Neural crest cell (in vitro differentiated cells): ENCODE results near the gene STOM. TPM values are rescaled to one million over a fixed set of nuclear protein-coding genes. Genes with fewer than 3 reads are reported as not detected.

Experiments used
- DNase-seq: peaks from one replicate; pipeline ENCODE4 v3.0.0; 2021; ENCODE audit warnings: low read depth, mixed read lengths, low spot score
- H3K27ac Mint-ChIP-seq: one replicate; pipeline ENCODE4 v1.8.0; 2021; ENCODE audit warnings: mild to moderate bottlenecking, mixed read lengths; ENCODE audit not compliant: unreplicated experiment
- H3K27me3 Mint-ChIP-seq: 2 replicates; pipeline ENCODE4 v1.8.0; 2021; ENCODE audit warnings: low read depth, mild to moderate bottlenecking, mixed read lengths
- H3K36me3 Mint-ChIP-seq: 2 replicates; pipeline ENCODE4 v1.8.0; 2021; ENCODE audit warnings: low read depth, mild to moderate bottlenecking, mixed read lengths
- H3K4me1 Mint-ChIP-seq: 2 replicates; pipeline ENCODE4 v1.8.0; 2021; ENCODE audit warnings: mixed read lengths
- H3K4me3 Mint-ChIP-seq: one replicate; pipeline ENCODE4 v1.8.0; 2021; ENCODE audit warnings: mild to moderate bottlenecking, mixed read lengths
- H3K9me3 Mint-ChIP-seq: 2 replicates; pipeline ENCODE4 v1.8.0; 2021; ENCODE audit warnings: mixed read lengths
- total RNA-seq: library from RNA; stranded (reverse); gene quantifications from 2 replicates; pipeline ENCODE4 v1.2.1, GENCODE V29; 2021
- TF ChIP-seq, protein P1 (sequence below): fragments of 200-600 bp; sonication (generic); conservative IDR thresholded peaks from 2 replicates; pipeline ENCODE4 v1.5.0; 2021; ENCODE audit warnings: antibody characterized with exemption, mild to moderate bottlenecking

Gene STOM
- total RNA-seq, 1 donor from 2014 or later: 8.9 TPM

GRCh38 chr9:121301881-121302286, 68.2 kb downstream of the STOM start:
- no peak for DNase-seq
- Mint-ChIP-seq H3K27ac (no peak overlapping the region), H3K4me3 (no peak overlapping the region), H3K36me3 (no peaks in the 10 kb centered on the region), H3K9me3 (no peaks in the 10 kb centered on the region), H3K4me1 (peaks cover 35% of the 10 kb centered on the region), H3K27me3 (peaks cover 8% of the 10 kb centered on the region)
- TF ChIP-seq, protein P1, sequence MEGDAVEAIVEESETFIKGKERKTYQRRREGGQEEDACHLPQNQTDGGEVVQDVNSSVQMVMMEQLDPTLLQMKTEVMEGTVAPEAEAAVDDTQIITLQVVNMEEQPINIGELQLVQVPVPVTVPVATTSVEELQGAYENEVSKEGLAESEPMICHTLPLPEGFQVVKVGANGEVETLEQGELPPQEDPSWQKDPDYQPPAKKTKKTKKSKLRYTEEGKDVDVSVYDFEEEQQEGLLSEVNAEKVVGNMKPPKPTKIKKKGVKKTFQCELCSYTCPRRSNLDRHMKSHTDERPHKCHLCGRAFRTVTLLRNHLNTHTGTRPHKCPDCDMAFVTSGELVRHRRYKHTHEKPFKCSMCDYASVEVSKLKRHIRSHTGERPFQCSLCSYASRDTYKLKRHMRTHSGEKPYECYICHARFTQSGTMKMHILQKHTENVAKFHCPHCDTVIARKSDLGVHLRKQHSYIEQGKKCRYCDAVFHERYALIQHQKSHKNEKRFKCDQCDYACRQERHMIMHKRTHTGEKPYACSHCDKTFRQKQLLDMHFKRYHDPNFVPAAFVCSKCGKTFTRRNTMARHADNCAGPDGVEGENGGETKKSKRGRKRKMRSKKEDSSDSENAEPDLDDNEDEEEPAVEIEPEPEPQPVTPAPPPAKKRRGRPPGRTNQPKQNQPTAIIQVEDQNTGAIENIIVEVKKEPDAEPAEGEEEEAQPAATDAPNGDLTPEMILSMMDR: no peak

DNA sequence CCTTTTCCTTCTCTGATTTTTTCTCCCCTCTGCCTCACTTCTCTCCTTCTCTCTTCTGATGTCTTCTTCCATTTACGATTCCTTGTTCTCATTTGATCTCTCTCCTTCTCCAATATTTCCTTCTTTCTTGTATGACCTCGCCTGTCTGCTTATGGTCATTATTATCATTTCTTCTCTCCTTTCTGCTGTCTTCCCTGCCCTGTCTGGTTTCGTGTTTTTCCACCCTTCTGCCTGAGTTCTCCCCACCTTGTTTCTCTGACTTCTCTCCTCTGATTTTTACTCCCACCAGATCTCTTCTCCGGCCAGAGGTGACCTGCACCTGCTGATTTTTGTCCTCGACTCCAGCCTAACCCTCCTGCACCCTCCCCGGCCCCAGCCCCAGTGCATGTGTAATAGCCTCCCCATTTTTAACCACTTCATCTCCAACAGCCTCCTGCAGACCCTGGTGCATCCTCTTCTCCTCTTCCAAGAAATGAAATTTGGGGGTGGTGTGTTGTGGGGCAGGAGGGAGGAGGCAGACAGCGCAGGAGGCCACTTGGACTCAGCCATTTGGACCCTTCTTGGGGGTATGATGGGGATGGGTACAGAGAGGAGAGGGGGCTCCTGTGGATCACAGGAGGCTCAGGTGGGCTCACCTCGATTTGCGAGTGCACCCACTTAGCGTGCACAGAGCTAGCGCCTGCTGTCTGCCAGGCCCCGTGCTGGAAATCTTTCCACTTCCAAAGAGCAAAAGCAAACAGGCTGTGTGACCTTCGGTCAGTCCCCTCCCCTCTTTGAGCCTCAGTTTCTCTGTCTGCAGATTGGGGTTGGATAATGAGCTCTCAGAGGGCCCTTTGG, 69.5 kb downstream of the STOM start:
- H3K4me3 Mint-ChIP-seq: peak overlapping the region; percentile 81
- peaks cover 8% of the 10 kb centered on the region for H3K27me3 Mint-ChIP-seq
- no peaks in the 10 kb centered on the region for H3K9me3 Mint-ChIP-seq
- DNase-seq: no peak
- H3K27ac Mint-ChIP-seq: peak overlapping the region; percentile 70
- H3K4me1 Mint-ChIP-seq: peaks cover 39% of the 10 kb centered on the region
- TF ChIP-seq, protein P1: no peak
- H3K36me3 Mint-ChIP-seq: no peaks in the 10 kb centered on the region

DNA sequence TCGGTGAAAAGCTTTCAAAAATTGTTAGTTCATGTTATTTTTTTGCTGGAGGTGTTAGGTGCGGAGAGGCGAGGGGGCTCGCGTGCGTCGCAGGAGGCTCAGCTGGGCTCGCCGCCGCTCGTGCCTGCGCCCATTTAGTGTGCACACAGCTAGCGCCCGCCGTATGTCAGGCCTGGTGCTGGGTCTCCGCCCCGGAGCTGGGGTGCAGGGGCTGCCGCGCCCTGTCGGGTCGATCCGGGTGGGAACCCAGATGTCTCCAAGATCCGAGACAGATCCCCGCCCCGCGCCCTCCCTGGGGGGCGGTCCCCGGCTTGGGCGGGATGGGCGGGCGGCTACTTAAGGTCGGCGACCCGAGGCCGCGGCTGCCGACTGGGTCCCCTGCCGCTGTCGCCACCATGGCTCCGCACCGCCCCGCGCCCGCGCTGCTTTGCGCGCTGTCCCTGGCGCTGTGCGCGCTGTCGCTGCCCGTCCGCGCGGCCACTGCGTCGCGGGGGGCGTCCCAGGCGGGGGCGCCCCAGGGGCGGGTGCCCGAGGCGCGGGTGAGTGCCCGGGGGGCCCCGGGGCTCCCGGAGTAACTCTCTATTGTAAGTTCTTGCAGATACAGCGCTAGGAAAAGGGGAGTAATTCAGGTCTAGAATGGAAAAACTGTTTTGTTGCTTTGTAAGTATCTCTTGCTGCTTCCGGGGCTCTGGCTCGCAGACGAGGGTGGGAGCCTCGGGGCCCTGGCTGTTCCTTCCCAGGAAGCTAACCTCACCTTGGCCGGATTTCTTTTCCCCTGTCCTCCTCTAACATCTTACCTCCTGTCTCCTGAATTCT, 70.4 kb downstream of the STOM start:
- Mint-ChIP-seq H3K27me3 (peaks cover 8% of the 10 kb centered on the region), H3K4me3 (peak overlapping the region; percentile 81), H3K36me3 (no peaks in the 10 kb centered on the region), H3K27ac (peak overlapping the region; percentile 70), H3K9me3 (no peaks in the 10 kb centered on the region), H3K4me1 (peaks cover 47% of the 10 kb centered on the region)
- peak; percentile 27 for DNase-seq
- TF ChIP-seq, protein P1: no peak

GRCh38 chr9:121298689-121299466, 71.2 kb downstream of the STOM start:
- H3K36me3 Mint-ChIP-seq: no peaks in the 10 kb centered on the region

More at GRCh38 chr9:121298689-121299466, 71.2 kb downstream of the STOM start:
- Mint-ChIP-seq H3K27me3 (peaks cover 8% of the 10 kb centered on the region), H3K4me3 (peak overlapping the region; percentile 77), H3K27ac (peak overlapping the region; percentile 73), H3K4me1 (peaks cover 49% of the 10 kb centered on the region), H3K9me3 (no peaks in the 10 kb centered on the region)
- TF ChIP-seq, protein P1: no peak
- DNase-seq: no peak
